ENCODE results near the gene EI24. TPM values are rescaled to one million over a fixed set of nuclear protein-coding genes. Genes with fewer than 3 reads are reported as not detected.

Gene EI24
- total and polyA plus RNA-seq, 2 donors from 2014 or later: 63.3 to 69.1 TPM

- Histone ChIP-seq H3K27ac (ENCODE audit: low read depth in 2 of 2, low read length in 2 of 2) (peak overlapping the region; percentile 96 to 98), H3K9me3 (ENCODE audit: control insufficient read depth in 2 of 3, insufficient read depth in 1 of 3, low read length in 3 of 3) (no peaks in the 10 kb centered on the region), H3K4me3 (ENCODE audit: low read length in 3 of 3) (peak overlapping the region; percentile 89 to 97 (median 94)), H3K27me3 (ENCODE audit: control insufficient read depth, insufficient read depth, low read length) (no peaks in the 10 kb centered on the region), H3K9ac (ENCODE audit: low read length in 3 of 3) (peak overlapping the region; percentile 91 to 100 (median 94)), H3K36me3 (ENCODE audit: control insufficient read depth in 2 of 3, insufficient read depth in 3 of 3, low read length in 3 of 3) (no peaks in the 10 kb centered on the region), H3K4me1 (ENCODE audit: control insufficient read depth in 2 of 3, insufficient read depth in 2 of 3, low read depth in 1 of 3, low read length in 3 of 3) (peaks cover 0 to 9% (median 9%) of the 10 kb centered on the region in 3 donors)
- intact Hi-C loops (cut with DNase I): no loop called here
- TF ChIP-seq CTCF (IDR thresholded peaks at IDR 0.05; ENCODE audit: borderline replicate concordance, extremely low read depth, insufficient read depth): no peak
- DNase-seq (peak in 3 of 5 donors; percentile 60 to 78 (median 69)), FAIRE-seq (no peak)
Measured at GRCh38 chr11:125591649-125592304, 22.5 kb downstream of the EI24 start.

- intact Hi-C loops (cut with DNase I): no loop called here
- Histone ChIP-seq H3K36me3 (ENCODE audit: control insufficient read depth in 2 of 3, insufficient read depth in 3 of 3, low read length in 3 of 3) (no peaks in the 10 kb centered on the region), H3K27me3 (ENCODE audit: control insufficient read depth, insufficient read depth, low read length) (no peaks in the 10 kb centered on the region), H3K27ac (ENCODE audit: low read depth in 2 of 2, low read length in 2 of 2) (peak within 1 kb of the TSS; percentile 96 to 98), H3K9ac (ENCODE audit: low read length in 3 of 3) (peak within 1 kb of the TSS; percentile 91 to 100 (median 94)), H3K9me3 (ENCODE audit: control insufficient read depth in 2 of 3, insufficient read depth in 1 of 3, low read length in 3 of 3) (no peaks in the 10 kb centered on the region), H3K4me1 (ENCODE audit: control insufficient read depth in 2 of 3, insufficient read depth in 2 of 3, low read depth in 1 of 3, low read length in 3 of 3) (peaks cover 0 to 9% (median 9%) of the 10 kb centered on the region in 3 donors), H3K4me3 (ENCODE audit: low read length in 3 of 3) (peak within 1 kb of the TSS; percentile 97)
- TF ChIP-seq CTCF (IDR thresholded peaks at IDR 0.05; ENCODE audit: borderline replicate concordance, extremely low read depth, insufficient read depth): no peak
- peak; percentile 100 for DNase-seq
- FAIRE-seq: peak; percentile 99
Measured at GRCh38 chr11:125592305-125593113, 23.2 kb downstream of the EI24 start, which contains the start of gene STT3A. Gene STT3A, plus strand, starts transcription at chr11:125592852. Its CDS starts 3,064 bp downstream, at chr11:125595916.

- intact Hi-C loops (cut with DNase I): no loop called here
- peak overlapping the region; percentile 69 to 74 (median 73) for H3K9ac ChIP-seq (ENCODE audit: low read length in 3 of 3)
Measured at GRCh38 chr11:125593114-125593820, 24.0 kb downstream of the EI24 start.

More at GRCh38 chr11:125593114-125593820, 24.0 kb downstream of the EI24 start:
- Histone ChIP-seq H3K4me3 (ENCODE audit: low read length in 3 of 3) (peak overlapping the region; percentile 87 to 97 (median 97)), H3K4me1 (ENCODE audit: control insufficient read depth in 2 of 3, insufficient read depth in 2 of 3, low read depth in 1 of 3, low read length in 3 of 3) (peaks cover 0 to 9% (median 9%) of the 10 kb centered on the region in 3 donors), H3K9me3 (ENCODE audit: control insufficient read depth in 2 of 3, insufficient read depth in 1 of 3, low read length in 3 of 3) (no peaks in the 10 kb centered on the region), H3K27ac (ENCODE audit: low read depth in 2 of 2, low read length in 2 of 2) (peak overlapping the region; percentile 85 to 86), H3K36me3 (ENCODE audit: control insufficient read depth in 2 of 3, insufficient read depth in 3 of 3, low read length in 3 of 3) (peaks cover 0 to 3% (median 0%) of the 10 kb centered on the region in 3 donors), H3K27me3 (ENCODE audit: control insufficient read depth, insufficient read depth, low read length) (no peaks in the 10 kb centered on the region)
- FAIRE-seq (no peak), DNase-seq (peak in 1 of 5 donors; percentile 52)
- no peak for TF ChIP-seq CTCF (IDR thresholded peaks at IDR 0.05; ENCODE audit: borderline replicate concordance, extremely low read depth, insufficient read depth)
